Natural killer cell (primary cell): ENCODE results near the gene SORBS1. TPM values are rescaled to one million over a fixed set of nuclear protein-coding genes. Genes with fewer than 3 reads are reported as not detected.

Experiments
- ATAC-seq, 3 donors: fragments of 150-1000 bp in 2 of 3; fragments of 200-7000 bp in 1 of 3; cut with Tn5 transposase; 1 replicate in 1 of 3; 2 replicates in 2 of 3; pipeline ENCODE4 v1.10.0; 2021; ENCODE audit warnings: mild to moderate bottlenecking in 2 of 3, moderate library complexity in 2 of 3
- DNase-seq, 2 donors: peaks; one replicate each; pipeline versions ENCODE4 v3.0.0 to v3.0.0-alpha.2; 2013 to 2021; ENCODE audit warnings: mixed read lengths in 1 of 2
- H3K27ac ChIP-seq: one replicate; pipeline ENCODE4 v1.5.1; 2013; ENCODE audit warnings: mild to moderate bottlenecking, low read length
- H3K27me3 ChIP-seq: one replicate; pipeline ENCODE4 v1.6.1; 2013; ENCODE audit warnings: low read length; ENCODE audit not compliant: control insufficient read depth, insufficient read depth
- H3K36me3 ChIP-seq: one replicate; pipeline ENCODE4 v1.6.1; 2013; ENCODE audit warnings: low read length; ENCODE audit not compliant: control insufficient read depth, insufficient read depth
- H3K4me1 ChIP-seq: one replicate; pipeline ENCODE4 v1.6.1; 2013; ENCODE audit warnings: low read length; ENCODE audit not compliant: control insufficient read depth, insufficient read depth
- H3K4me3 ChIP-seq: one replicate; pipeline ENCODE4 v1.5.1; 2013; ENCODE audit warnings: low read length
- H3K9me3 ChIP-seq: one replicate; pipeline ENCODE4 v1.6.1; 2013; ENCODE audit warnings: low read length; ENCODE audit not compliant: control insufficient read depth, insufficient read depth
- H3K27ac Mint-ChIP-seq, 2 donors: one replicate each; pipeline ENCODE4 v1.8.0; 2022; ENCODE audit warnings: mild to moderate bottlenecking in 2 of 2, mixed read lengths in 2 of 2, moderate library complexity in 1 of 2
- H3K27me3 Mint-ChIP-seq, 2 donors: one replicate each; pipeline ENCODE4 v1.8.0; 2022; ENCODE audit warnings: low read depth in 2 of 2, mixed read lengths in 2 of 2
- H3K36me3 Mint-ChIP-seq: one replicate; pipeline ENCODE4 v1.8.0; 2022; ENCODE audit warnings: mixed read lengths
- H3K4me1 Mint-ChIP-seq, 2 donors: one replicate each; pipeline ENCODE4 v1.8.0; 2022; ENCODE audit warnings: mixed read lengths in 2 of 2
- H3K4me3 Mint-ChIP-seq: one replicate; pipeline ENCODE4 v1.8.0; 2022; ENCODE audit warnings: mild to moderate bottlenecking, moderate library complexity, mixed read lengths
- H3K9me3 Mint-ChIP-seq, 2 donors: one replicate each; pipeline ENCODE4 v1.8.0; 2022; ENCODE audit warnings: mixed read lengths in 2 of 2
- WGBS: methylation state at CpG from one replicate; pipeline ENCODE4 v1.1.7; 2013; ENCODE audit warnings: missing lambda C conversion rate; ENCODE audit not compliant: insufficient coverage; 5-methylcytosine and 5-hydroxymethylcytosine counted together
- intact Hi-C: fragments of 100-400 bp; cut with micrococcal nuclease; formaldehyde crosslinking; loops from one replicate; pipeline ENCODE4 v1.14.2; 2022
- total RNA-seq, 4 donors: library from RNA; stranded (reverse); fragments of 120-200 nt in 1 of 4; gene quantifications; one replicate each; pipeline versions ENCODE4 v1.2.3 to v1.2.4, GENCODE V29; 2013 to 2022
- TF ChIP-seq, protein P1 (sequence below): fragments of 200-600 bp; IDR thresholded peaks from one replicate; pipeline ENCODE4 v1.8.0; 2022; ENCODE audit warnings: antibody characterized with exemption

The SORBS1 gene
- total RNA-seq, 3 donors from 2014 or later (not counting 1 experiment from before 2014, with no cell fraction given) = 2.4 to 5.4 (median 2.8) TPM

DNA sequence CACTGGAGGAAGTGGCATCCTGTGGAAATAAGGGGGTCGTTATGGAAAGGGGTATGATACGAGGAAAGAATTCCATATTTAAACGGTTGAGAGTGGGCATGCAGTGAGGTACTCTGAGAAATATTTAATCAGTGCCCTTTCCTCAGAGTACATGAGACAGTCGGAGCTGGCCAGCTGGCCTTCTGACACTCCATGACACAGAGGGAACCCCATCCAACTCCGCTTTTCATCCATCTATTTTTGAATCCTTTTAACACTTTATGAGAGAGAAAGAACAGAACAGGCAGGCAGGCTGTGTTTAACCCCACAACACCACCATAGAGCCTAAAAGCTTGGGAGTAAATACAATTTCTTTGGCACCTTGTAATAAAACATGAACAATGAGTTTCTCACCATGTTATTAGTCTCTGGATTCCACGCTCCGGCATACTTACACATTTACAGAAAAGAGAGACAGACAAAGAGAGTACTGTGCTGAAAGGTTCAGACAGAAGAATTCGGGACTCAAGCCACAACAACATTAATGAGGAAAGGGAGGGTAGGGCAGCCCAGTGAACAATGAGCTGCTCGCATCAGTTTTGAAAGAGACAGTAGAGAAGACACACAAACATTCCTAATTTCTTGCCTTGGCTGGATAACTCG, 146.2 kb downstream of the SORBS1 start:
- TF ChIP-seq, protein P1, sequence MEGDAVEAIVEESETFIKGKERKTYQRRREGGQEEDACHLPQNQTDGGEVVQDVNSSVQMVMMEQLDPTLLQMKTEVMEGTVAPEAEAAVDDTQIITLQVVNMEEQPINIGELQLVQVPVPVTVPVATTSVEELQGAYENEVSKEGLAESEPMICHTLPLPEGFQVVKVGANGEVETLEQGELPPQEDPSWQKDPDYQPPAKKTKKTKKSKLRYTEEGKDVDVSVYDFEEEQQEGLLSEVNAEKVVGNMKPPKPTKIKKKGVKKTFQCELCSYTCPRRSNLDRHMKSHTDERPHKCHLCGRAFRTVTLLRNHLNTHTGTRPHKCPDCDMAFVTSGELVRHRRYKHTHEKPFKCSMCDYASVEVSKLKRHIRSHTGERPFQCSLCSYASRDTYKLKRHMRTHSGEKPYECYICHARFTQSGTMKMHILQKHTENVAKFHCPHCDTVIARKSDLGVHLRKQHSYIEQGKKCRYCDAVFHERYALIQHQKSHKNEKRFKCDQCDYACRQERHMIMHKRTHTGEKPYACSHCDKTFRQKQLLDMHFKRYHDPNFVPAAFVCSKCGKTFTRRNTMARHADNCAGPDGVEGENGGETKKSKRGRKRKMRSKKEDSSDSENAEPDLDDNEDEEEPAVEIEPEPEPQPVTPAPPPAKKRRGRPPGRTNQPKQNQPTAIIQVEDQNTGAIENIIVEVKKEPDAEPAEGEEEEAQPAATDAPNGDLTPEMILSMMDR = no peak
- no peak for DNase-seq
- Histone ChIP-seq H3K27me3 (no peaks in the 10 kb centered on the region), H3K4me3 (no peak overlapping the region), H3K27ac (no peak overlapping the region), H3K9me3 (no peaks in the 10 kb centered on the region), H3K4me1 (no peaks in the 10 kb centered on the region), H3K36me3 (no peaks in the 10 kb centered on the region)
- H3K27me3 Mint-ChIP-seq = no peaks in the 10 kb centered on the region
- no peaks in the 10 kb centered on the region for H3K36me3 Mint-ChIP-seq
- no peaks in the 10 kb centered on the region for H3K4me1 Mint-ChIP-seq
- no peak for ATAC-seq
- no peak overlapping the region for H3K27ac Mint-ChIP-seq
- no peak overlapping the region for H3K4me3 Mint-ChIP-seq
- intact Hi-C loops = no loop called here
- no peaks in the 10 kb centered on the region for H3K9me3 Mint-ChIP-seq
- 85% methylated on average over 10 of the region's 10 CpGs for WGBS

DNA sequence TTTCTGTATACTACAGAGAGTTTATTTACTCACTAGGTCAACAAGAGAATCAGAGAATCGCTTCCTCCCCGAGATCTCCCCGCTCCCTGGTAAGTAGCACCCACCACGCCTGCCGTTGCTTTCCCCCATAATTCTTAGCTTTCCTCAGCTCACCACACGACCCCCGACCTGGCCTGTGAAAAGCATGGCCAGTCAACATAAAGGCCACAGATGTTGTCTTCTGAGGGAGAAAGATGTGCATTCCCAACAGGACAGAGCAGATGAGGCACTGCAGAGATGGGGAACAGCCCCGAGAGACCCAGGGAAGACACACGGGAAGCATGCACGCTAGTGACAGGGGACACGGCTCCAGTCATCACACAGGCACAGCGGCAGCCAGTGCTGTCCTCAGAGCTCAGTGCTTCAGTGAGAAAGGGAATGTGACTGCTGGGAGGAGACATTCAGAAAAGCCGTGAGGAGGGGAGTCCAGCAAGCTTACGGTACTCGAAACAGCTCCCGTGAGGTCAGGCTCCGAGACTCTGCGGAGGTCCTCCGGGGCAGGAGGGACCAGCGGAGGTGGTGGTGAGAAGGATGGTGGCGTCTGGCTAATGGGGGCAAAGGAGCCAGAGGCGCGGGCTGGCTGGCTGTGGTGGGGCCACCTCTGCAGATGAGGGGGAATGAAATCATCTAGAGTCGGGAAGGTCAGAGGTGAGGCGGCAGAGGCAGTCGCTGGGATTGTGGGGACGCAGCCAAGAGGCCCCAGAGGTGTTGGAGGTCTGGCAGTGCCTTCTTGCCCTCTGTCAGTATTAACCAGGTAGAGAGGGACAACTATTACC, 146.9 kb downstream of the SORBS1 start:
- no peaks in the 10 kb centered on the region for H3K36me3 Mint-ChIP-seq
- Histone ChIP-seq H3K9me3 (no peaks in the 10 kb centered on the region), H3K36me3 (no peaks in the 10 kb centered on the region), H3K4me1 (no peaks in the 10 kb centered on the region), H3K27me3 (no peaks in the 10 kb centered on the region), H3K4me3 (no peak overlapping the region), H3K27ac (no peak overlapping the region)
- H3K27ac Mint-ChIP-seq = no peak overlapping the region
- H3K27me3 Mint-ChIP-seq = no peaks in the 10 kb centered on the region
- DNase-seq (no peak), ATAC-seq (no peak)
- H3K9me3 Mint-ChIP-seq = no peaks in the 10 kb centered on the region
- 93% methylated on average over 27 of the region's 27 CpGs for WGBS
- TF ChIP-seq, protein P1 = no peak
- intact Hi-C loops = no loop called here
- no peak overlapping the region for H3K4me3 Mint-ChIP-seq
- H3K4me1 Mint-ChIP-seq = no peaks in the 10 kb centered on the region

DNA sequence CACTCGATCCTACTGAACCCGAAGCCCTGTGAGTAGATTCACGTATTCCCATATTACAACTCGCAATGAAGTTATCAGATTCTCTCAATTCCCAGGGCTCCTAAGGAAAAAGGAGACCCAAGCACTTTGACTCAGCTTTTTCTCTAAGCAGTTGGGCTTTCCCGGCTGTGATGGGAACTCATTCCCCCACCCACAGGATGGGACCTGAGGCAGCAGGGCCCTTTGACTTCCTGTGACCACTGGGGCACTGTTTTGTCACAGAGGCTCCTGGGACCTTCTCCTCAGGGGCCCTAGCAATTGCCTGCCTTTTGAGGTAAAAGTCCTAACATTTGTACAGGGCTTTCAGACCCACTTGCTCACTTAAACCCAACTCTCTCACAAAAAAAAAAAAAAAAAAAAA, 147.6 kb downstream of the SORBS1 start:
- Histone ChIP-seq H3K27me3 (no peaks in the 10 kb centered on the region), H3K4me1 (no peaks in the 10 kb centered on the region), H3K4me3 (no peak overlapping the region), H3K36me3 (no peaks in the 10 kb centered on the region), H3K9me3 (no peaks in the 10 kb centered on the region), H3K27ac (no peak overlapping the region)
- TF ChIP-seq, protein P1 = no peak
- no peaks in the 10 kb centered on the region for H3K36me3 Mint-ChIP-seq
- no peak overlapping the region for H3K4me3 Mint-ChIP-seq
- H3K9me3 Mint-ChIP-seq = no peaks in the 10 kb centered on the region
- intact Hi-C loops = no loop called here
- H3K27ac Mint-ChIP-seq = no peak overlapping the region
- WGBS = 84% methylated on average over 5 of the region's 5 CpGs
- H3K4me1 Mint-ChIP-seq = no peaks in the 10 kb centered on the region
- ATAC-seq (no peak), DNase-seq (no peak)
- H3K27me3 Mint-ChIP-seq = no peaks in the 10 kb centered on the region
